Islet of Langerhans (tissue), 1 donor: ENCODE data around the gene PPP1R37.

Experiments used
- FAIRE-seq: peaks from one replicate; lab custom pipeline; 2011; peaks lifted over from hg19 to GRCh38; lab: Jason Lieb, UNC

The PPP1R37 gene

DNA sequence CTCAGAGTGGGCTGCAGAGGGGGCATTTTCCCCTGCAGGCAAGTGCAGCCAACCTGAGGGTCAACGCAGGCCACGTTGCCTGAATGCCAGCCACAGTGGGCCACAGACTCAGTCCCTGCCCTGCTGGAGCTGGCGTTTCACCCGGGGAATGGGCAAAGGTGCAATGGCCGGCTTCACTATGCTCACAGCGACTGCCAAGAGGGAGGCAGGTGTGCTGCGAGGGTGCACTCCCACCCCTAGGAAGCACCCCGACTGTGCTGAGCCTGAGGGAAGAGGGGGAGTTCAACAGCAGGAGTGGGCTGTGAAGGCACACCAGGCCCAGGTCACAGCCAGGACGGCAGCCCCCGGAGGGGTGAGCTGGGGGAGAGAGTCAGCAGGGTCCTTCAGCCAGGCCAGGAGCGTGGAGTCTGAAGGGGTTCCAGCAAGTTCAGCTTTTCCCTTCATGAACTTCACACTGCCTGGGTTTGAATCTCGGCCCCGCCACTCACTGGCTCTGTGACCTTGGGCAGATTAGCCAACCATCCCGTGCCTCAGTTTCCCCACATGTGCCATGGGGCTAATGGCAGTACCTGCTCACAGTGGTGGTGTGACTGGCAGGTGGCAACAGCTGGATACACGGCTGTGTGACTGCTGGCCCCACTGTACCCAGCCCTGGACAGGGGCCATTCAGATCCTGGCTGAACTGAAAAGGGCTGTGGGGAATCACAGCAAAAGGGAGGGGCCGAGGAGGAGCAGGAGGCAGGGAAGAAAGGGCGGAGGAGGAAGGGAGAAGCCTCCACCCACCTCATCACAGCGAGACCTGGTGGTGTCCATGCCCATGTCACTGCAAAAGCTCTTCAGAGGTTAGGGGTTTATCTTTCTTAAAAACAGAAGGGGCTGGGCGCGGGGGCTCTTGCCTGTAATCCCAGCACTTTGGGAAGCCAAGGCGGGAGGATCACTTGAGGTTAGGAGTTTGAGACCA lies 77.4 kb downstream of the PPP1R37 start:
- FAIRE-seq = no peak

DNA sequence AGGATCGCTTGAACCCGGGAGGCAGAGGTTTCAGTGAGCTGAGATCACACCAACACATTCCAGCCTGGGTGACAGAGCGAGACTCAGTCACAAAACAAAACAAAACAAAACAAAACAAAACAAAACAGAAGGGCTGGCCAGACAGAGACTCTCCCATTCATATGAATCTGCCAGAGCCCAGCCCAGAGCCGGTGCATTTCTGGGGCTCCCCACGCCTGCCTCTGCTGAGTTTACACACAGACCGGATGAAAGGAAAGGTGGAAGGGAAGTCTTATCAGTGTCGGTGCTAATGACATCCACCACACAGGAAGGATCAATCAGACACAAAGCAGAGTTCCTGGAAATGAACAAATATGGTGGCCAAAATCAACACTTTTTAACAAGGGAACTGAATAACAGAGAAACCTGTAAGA lies 78.2 kb downstream of the PPP1R37 start:
- no peak for FAIRE-seq

DNA sequence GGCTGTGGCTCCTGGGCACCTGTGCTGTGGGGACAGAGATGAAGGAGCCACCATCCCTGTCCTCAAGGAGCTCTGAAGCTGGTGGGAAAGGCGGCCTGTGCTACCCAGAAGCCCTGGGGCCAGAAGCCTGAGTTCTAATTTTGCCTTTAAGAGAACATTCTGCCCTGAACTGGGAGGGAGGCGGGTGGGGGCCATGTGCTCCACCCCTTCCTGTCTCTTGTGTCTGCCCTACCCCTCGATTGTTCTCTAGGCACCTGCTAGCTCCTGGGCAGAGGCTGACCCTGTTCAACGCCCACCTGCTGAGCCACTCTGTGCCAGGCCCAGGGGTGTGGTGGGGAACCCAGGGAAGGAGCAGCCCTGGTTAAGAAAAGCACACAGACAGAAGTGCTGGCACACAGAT lies 79.2 kb downstream of the PPP1R37 start:
- FAIRE-seq = no peak

DNA sequence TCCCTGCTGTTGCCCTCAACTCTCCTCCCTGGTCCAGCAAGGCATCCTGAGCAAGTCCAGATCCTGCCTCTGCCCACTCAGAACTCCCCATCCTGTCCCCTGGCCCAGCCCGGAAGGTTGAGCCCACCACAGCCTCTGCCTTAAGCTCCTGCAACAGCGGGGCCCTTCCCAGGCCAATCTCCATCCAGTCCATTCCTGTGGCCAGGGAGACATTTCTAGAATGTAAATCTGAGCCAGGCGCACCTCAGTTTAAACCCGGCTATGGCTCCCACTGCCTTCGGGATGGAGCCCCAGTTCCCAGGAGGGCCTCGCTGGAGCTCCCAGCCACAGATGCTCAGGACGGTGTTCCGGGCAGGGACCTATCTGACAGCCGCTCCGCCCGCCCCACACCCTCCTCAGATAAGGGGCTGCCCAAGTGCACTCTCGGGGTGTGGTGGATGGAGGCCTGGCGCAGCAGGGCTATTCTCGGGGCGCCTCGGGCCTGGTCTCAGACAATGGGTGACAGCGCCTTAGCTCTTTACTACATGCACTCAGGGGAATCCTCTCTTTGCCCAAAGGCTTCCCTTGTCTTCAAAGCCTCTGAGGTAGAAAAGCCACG lies 79.7 kb downstream of the PPP1R37 start:
- FAIRE-seq = no peak

DNA sequence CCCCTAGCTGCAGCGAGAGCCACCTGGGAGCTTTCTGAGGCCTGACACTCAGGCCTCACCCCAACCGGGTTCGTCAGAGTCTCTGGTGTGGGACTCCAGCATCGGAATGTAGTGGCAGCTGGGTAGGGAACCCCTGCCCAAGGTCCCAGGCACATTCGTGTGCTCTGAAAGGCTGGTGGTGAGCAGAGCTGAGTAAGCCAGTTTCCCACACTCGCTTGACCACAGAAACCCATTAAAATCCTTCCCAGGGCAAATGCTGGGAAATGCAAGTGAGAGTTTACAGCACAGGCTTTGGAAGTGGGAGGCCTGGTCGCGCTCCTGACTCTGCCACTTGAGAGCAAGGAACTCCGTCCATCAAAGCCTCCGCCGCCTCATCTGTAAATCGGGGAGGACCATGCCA lies 80.8 kb downstream of the PPP1R37 start:
- no peak for FAIRE-seq

DNA sequence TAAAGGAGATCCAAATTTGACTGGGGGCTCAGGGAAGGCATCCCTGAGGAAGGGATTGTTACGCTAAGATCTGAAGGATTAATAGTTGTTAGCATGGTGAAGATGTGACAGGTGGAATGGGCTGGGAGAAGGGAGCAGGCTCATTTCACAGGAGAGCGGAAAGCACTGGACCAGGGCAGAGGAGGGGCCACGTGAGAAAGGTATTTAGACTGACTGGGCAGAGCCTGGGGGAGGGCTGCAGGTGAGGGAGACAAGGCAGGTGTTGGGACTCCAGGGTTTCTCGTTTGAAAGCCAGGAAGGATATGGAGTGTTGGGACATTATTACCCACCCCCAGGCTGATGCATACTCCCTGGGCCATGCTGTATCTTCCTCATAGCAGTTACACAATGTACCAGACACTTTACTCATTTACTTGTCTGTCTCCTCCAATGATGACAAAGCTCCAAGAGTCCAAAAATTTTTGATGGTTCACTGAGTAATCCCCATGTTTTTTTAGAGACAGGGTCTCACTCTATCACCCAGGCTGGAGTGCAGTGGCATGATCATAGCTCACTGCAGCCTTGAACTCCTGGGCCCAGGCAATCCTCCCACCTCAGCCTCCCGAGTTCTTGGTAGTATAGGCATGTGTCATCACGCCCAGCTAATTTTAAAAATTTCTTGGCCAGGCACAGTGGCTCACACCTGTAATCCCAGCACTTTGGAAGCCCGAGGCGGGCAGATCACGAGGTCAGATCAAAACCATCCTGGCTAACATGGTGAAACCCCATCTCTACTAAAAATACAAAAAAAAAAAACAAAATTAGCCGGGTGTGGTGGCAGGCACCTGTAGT lies 82.8 kb downstream of the PPP1R37 start:
- FAIRE-seq = no peak

DNA sequence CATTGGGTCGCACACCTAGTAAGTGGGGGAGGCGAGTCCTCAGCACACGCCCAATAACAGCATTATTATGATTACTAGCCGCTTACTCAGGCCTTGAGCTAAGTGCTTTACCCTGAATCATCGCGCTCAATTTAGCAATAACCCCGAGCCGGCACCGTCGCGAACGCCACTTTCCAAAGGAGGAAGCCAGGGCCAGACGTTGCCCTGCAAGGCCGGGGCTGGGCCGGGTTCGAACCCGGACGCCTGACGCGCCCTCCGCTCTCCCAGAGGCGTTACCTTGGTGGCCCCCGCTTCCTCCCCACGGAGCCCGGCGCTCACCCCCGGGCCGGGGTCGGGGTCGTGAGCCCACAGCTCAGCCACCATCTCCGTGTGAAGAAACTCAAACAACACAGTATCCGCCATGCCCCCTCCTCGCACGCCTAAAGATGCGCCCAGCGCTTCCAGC lies 84.9 kb downstream of the PPP1R37 start, which contains the start of gene TRAPPC6A:
Gene TRAPPC6A, minus strand, starts transcription at position 421 of the 445 bp plus-strand sequence. Its CDS starts 19 bp downstream, at position 402.
- FAIRE-seq = no peak

DNA sequence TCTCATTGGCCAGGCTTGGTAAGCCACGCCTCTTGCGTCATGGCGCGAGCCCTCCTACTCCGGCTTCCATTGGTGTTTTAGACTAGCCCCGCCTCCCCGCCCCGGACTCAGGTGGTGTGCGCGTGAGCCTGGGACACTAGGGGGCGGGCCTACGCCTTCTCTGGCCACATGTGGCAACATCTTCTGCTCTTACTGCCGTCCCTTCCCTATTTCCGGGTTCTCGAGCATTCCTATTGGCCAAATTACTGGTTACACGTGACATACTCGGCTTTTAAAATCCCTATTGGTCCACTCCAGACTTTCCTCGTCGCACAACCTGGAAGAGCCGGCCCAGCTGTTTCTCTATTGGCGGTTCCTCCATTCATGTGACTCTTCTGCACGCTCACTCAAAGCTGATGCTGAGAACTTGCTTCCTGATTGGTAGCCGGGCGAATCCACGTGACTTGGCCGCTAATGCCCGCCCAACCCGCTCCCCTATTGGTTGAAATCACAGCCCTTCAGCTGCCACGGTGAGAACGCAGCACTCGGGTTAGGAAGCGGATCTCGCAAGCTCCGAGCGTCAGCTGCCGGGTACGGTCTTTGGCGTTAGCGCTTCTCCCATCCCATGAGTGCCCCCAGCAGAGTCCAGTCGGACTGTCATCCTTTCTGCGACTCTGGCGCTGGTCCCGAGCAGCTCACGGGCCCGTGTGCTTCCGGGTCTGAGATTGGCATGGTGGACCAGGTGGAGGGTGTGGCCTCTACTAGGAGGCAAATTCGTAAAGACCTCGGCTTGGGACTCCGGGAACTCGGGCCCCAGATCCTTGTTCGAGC lies 85.5 kb downstream of the PPP1R37 start, which contains the start of gene BLOC1S3:
Gene BLOC1S3, plus strand, starts transcription at position 523 of the 810 bp plus-strand sequence. CDS start 513 bp downstream, outside the sequence.
- peak; percentile 99 for FAIRE-seq

DNA sequence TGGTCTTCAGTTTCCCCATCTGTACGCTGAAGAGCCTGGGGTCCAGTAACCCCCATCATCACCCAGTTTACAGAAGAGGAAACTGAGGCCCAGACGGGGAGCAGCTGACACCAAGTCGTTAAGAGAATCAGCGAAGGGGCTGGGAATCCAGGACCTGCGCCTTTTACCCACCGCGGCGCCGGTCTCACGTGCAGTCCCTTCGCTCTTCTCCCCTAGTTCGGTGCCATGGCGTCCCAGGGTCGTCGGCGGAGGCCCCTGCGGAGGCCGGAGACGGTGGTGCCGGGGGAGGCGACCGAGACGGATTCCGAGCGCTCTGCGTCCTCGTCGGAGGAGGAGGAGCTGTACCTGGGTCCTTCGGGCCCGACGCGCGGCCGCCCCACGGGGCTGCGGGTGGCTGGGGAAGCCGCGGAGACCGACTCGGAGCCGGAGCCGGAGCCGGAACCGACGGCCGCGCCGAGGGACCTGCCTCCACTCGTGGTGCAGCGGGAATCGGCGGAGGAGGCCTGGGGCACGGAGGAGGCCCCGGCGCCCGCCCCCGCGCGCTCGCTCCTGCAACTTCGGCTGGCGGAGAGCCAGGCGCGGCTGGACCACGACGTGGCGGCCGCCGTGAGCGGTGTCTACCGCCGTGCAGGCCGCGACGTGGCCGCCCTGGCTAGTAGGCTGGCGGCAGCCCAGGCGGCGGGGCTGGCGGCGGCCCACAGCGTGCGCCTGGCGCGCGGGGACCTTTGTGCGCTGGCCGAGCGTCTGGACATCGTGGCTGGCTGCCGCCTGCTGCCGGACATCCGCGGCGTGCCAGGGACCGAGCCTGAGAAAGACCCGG lies 86.3 kb downstream of the PPP1R37 start:
- no peak for FAIRE-seq

DNA sequence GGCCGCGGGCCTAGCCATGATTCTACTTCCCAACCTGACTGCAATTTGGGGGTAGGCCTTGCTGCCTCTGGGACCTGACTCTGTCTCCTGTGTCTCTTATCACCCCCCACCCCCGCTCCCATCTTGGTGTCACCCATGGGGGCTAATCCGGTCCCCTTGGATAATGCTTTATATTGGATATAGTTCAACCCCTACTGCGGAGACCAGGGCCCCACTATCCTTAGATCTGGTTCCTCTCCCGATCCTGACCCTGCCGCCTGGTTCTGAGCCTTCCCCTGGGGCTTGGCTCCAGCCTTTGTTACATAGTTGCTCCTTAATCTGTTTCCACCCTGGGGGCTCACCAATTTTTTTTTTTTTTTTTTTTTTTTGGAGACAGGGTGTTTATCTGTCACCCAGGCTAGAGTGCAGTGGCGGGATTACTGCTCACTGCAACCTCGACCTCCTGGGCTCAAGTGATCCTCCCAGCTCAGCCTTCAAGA lies 87.0 kb downstream of the PPP1R37 start:
- FAIRE-seq = no peak

DNA sequence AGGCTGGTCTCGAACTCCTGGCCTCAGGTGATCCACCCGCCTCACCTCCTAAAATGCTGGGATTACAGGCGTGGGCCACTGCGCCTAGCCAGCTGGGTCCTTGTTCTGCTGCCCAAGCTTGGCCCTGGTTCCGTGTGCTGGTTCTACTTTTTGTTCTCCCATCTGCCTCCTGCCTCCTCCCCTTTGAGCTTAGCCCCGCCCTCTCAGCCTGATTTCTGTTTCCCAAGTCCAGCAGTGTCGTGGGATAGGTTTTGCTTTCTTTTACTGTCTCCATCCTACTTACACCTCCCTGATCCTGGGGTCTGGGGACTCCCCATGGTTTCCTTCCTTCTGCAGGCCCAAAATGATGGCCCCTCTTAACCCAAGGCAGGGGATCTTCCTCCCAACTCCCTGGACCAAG lies 88.0 kb downstream of the PPP1R37 start:
- FAIRE-seq = no peak

DNA sequence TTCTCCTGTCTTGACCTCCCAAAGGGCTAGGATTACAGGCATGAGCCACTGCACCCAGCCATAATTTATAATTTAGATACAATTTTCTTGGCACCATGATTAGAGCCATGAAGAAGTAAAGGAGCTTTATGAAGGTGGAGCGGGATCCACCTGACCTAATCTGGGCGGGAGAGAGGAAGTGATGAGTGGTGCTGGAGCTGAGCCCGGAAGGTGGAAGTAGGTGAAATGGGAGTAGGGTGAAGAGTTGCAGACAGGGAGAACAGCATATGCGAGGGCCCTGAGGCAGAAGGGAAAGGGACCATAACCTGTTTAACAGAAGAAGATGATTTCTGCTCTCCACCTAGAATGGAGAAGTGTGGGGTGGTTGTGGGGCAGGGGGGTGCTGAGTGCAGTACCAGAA lies 89.8 kb downstream of the PPP1R37 start:
- FAIRE-seq = no peak

DNA sequence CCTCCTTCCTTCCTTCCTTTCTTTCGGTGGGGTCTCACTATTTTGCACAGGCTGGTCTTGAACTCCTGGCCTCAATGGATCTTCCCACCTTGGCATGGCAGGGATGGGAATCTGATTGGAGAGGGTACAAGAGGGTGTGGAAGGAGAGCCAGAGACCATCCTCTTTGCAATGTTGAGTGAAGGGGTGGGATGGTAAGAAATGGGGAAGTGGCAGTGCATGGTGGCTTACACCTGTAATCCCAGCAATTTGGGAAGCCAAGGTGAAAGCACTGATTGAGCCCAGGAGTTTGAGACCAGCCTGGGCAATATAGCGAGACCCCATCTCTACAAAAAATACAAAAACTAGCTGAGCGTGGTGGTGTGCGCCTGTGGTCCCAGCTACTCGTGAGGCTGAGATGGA lies 91.1 kb downstream of the PPP1R37 start:
- FAIRE-seq = no peak

DNA sequence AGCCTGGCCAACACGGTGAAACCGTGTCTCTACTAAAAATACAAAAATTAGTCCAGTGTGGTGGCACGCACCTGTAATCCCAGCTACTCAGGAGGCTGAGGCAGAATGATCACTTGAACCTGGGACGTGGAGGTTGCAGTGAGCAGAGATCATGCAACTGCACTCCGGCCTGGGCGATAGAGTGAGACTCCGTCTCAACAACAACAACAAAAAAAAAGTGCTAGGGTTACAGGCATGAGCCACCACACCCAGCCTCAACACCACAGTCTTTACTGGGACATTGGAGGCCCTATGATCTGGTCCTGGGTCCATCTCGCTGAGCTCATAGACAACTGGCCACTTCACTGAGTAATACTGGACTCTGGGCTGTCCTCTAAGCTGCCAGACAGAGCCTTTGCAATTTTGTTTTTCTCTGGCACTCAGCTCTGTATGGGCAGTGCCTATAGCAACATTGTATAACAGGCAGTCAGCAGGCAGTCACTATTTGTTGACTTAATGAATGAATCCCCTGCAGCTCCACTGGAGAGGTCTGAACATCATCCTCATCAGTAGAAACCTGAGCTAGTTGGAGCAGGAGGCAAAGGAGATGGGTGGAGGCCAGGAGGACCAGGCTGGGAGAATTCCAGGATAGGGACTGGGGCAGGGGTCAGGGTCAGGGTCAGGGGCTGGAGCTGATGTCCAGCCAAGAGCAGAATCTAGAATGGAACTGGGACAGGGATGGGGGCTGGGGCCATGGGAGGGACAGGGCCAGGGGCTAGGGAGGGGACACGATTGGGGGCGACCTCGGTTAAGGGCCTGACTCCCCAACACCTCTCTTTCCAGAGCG lies 93.7 kb downstream of the PPP1R37 start:
- no peak for FAIRE-seq

DNA sequence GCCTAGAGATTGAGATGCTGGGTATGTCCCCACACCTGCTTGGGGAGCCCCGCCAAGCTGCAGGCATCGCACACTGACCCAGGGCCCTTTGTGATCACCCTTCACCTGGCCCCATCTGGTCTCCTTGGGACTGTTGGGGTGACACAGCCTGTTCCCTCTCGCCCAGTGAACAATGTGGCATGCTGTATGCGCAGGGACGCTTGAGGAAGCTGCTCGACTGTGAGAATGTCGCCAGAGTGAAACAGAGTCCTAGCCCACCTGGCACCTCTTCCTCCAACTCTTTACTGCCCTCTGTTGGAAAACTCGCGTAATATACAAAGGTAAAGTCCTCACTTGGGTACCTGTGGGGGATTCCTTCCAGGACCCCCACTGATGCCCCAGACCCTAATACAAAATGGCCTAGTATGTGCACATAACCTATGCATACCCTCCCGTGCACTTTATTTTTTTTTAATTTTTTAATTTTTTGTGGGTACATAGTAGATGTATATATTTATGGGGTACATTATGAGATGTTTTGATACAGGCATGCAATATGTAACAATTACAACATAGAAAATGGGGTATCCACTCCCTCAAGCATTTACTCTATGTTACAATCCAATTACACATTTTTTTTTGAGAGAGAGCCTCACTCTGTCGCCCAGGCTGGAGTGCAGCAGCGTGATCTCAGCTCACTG lies 94.6 kb downstream of the PPP1R37 start:
- FAIRE-seq = no peak

DNA sequence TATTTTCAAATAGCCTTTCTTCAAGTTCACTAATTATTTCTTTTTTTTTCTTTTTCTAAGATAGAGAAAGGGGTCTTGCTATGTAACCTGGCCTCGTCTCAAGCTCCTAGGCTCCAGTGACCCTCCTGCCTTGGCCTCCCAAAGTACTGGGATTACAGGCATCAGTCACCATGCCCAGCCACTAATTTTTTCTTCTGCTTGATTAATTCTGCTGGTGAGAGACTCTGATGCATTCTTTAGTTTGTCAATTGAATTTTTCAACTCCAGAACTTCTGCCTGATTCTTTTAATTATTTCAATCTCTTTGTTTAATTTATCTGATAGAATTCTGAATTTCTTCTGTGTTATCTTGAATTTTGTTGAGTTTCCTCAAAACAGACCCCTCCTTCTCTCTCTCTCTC lies 97.0 kb downstream of the PPP1R37 start:
- FAIRE-seq = no peak

DNA sequence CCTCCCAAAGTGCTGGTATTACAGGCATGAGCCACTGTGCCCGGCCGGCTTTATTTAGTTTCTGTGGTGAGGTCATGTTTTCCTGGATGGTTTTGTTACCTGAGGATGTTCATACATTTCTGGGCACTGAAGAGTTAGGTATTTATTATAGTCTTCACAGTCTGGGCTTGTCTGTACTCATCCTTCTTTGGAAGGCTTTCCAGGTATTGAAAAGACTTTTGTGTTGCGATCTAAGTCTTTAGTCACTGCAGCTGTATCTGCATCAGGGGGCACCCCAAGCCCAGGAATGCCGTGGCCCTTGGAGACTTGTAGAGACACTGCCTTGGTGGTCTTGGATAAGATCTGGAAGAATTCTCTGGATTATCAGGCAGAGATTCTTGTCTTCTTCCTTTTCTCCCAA lies 98.4 kb downstream of the PPP1R37 start:
- FAIRE-seq = no peak

DNA sequence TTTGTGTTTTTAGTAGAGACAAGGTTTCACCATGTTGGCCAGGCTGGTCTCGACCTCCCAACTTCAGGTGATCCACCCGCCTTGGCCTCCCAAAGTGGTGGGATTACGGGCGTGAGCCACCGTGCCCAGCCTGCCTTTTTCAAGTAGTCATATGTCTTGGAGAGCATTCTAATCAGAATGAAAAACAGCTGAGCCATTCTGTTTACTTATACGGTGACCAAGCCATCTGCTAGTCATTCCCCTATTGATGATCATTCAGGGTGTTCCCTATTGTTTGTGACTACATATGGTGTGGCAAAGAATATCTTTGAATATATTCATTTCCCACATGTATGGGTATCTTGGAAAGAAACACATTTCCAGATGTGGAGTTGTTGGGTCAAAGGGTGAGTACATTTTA lies 102.8 kb downstream of the PPP1R37 start:
- FAIRE-seq = no peak
